Measurements from ENCODE around the gene LUC7L3.

The LUC7L3 gene

DNA sequence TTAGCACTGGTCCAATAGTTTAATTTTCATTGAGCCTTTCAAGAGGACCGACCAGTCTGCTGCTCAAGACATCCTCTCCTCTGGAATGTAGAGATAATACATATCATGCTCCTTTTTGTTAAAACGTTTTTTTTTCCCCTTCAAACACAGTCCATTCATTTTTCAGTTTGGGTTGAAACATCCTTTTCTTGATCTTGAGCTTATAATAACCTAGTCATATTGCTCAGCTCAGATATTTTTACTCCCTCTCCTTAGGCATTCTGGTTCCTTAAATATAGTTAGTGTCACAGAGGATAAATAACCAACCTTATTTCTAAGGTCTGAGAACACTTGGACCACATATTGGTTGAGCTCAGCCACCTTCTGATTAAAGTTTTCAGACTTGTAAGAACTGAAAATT, 35.1 kb downstream of the LUC7L3 start:
- DNase-seq (ENCODE audit: low read depth): no peak
- H3K4me3 ChIP-seq (ENCODE audit: control insufficient read depth, low read depth, low read length): no peak overlapping the region
- TF ChIP-seq, protein P1, sequence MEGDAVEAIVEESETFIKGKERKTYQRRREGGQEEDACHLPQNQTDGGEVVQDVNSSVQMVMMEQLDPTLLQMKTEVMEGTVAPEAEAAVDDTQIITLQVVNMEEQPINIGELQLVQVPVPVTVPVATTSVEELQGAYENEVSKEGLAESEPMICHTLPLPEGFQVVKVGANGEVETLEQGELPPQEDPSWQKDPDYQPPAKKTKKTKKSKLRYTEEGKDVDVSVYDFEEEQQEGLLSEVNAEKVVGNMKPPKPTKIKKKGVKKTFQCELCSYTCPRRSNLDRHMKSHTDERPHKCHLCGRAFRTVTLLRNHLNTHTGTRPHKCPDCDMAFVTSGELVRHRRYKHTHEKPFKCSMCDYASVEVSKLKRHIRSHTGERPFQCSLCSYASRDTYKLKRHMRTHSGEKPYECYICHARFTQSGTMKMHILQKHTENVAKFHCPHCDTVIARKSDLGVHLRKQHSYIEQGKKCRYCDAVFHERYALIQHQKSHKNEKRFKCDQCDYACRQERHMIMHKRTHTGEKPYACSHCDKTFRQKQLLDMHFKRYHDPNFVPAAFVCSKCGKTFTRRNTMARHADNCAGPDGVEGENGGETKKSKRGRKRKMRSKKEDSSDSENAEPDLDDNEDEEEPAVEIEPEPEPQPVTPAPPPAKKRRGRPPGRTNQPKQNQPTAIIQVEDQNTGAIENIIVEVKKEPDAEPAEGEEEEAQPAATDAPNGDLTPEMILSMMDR (conservative IDR thresholded peaks at IDR 0.05; ENCODE audit: control insufficient read depth, insufficient read depth, low read depth, low read length): no peak

GRCh38 chr17:50758524-50758923, 39.1 kb downstream of the LUC7L3 start:
- no peak for DNase-seq (ENCODE audit: low read depth)
- TF ChIP-seq, protein P1 (conservative IDR thresholded peaks at IDR 0.05; ENCODE audit: control insufficient read depth, insufficient read depth, low read depth, low read length): no peak
- no peak overlapping the region for H3K4me3 ChIP-seq (ENCODE audit: control insufficient read depth, low read depth, low read length)

DNA sequence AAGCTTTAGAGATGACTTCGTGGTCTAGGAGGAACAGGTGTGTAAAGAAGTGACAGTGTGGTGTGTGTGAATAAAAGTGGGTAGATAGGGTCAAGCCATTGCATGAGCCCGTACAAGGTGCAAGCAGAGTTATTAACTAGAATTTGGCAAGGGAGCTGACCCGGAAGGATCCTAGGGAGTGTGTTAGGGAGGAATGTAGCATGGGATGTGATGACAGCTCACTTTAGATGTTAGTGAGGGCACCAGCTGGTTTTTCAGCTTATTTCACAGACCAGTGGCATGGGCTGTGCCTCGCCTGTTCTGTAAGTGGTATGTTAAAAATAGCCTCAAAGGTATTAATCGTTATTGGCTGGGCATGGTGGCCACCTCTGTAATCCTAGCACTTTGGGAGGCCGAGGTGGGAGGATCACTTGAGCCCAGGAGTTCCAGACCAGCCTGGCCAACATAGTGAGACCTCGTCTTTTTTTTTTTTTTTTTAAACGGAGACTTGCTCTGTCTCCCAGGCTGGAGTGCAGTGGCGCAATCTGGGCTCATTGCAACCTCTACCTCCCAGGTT, 39.7 kb downstream of the LUC7L3 start:
- TF ChIP-seq, protein P1 (conservative IDR thresholded peaks at IDR 0.05; ENCODE audit: control insufficient read depth, insufficient read depth, low read depth, low read length): no peak
- no peak for DNase-seq (ENCODE audit: low read depth)
- H3K4me3 ChIP-seq (ENCODE audit: control insufficient read depth, low read depth, low read length): no peak overlapping the region

GRCh38 chr17:50762177-50762576, 42.8 kb downstream of the LUC7L3 start:
- DNase-seq (ENCODE audit: low read depth): no peak
- no peak overlapping the region for H3K4me3 ChIP-seq (ENCODE audit: control insufficient read depth, low read depth, low read length)
- TF ChIP-seq, protein P1 (conservative IDR thresholded peaks at IDR 0.05; ENCODE audit: control insufficient read depth, insufficient read depth, low read depth, low read length): no peak

- no peak overlapping the region for H3K4me3 ChIP-seq (ENCODE audit: control insufficient read depth, low read depth, low read length)
- no peak for DNase-seq (ENCODE audit: low read depth)
- TF ChIP-seq, protein P1 (conservative IDR thresholded peaks at IDR 0.05; ENCODE audit: control insufficient read depth, insufficient read depth, low read depth, low read length): no peak
Observed at GRCh38 chr17:50763716-50764475, 44.5 kb downstream of the LUC7L3 start.

- TF ChIP-seq, protein P1 (conservative IDR thresholded peaks at IDR 0.05; ENCODE audit: control insufficient read depth, insufficient read depth, low read depth, low read length): no peak
- H3K4me3 ChIP-seq (ENCODE audit: control insufficient read depth, low read depth, low read length): no peak overlapping the region
- DNase-seq (ENCODE audit: low read depth): no peak
Observed at GRCh38 chr17:50764734-50765149, 45.3 kb downstream of the LUC7L3 start.
